ENCODE measurements around the gene DTD1. TPM values are rescaled to one million over a fixed set of nuclear protein-coding genes. Genes with fewer than 3 reads are reported as not detected.

The DTD1 gene
- total and polyA plus RNA-seq, 2 of the 13 experiments (the other 11 are each of a cell fraction or from before 2014, with no cell fraction given), result 41.2 to 79.3 TPM

GRCh38 chr20:18585134-18585533 is 2.7 kb upstream of the DTD1 start:
- Histone ChIP-seq H4K20me1 (ENCODE audit: insufficient read depth, low read length) (no peaks in the 10 kb centered on the region), H3K9ac (ENCODE audit: insufficient read depth, low read depth, low read length) (no peak overlapping the region; the same call in 1 of the 2 replicates), H3K27me3 (ENCODE audit: control insufficient read depth in 1 of 2, insufficient read depth in 2 of 2, low read length in 2 of 2) (no peaks in the 10 kb centered on the region), H3K79me2 (ENCODE audit: insufficient read depth, low read length) (no peaks in the 10 kb centered on the region), H3K4me2 (ENCODE audit: low read depth, low read length) (peak overlapping the region; percentile 3; the same call in 1 of the 2 replicates), H2AFZ (ENCODE audit: low read length) (no peak overlapping the region), H3K4me3 (replicated peaks in 1 of 3; ENCODE audit: insufficient read depth in 1 of 3, low read depth in 2 of 3, low read length in 3 of 3) (no peak overlapping the region), H3K4me1 (ENCODE audit: insufficient read depth, low read length) (peaks cover 39% of the 10 kb centered on the region), H3K27ac (ENCODE audit: extremely low read length, insufficient read depth, low read length) (no peak overlapping the region), H3K36me3 (replicated peaks in 1 of 2; ENCODE audit: control insufficient read depth in 1 of 2, insufficient read depth in 2 of 2, low read length in 2 of 2) (no peaks in the 10 kb centered on the region), H3K9me3 (ENCODE audit: low read length) (no peaks in the 10 kb centered on the region)
- ChIA-PET CTCF (ENCODE audit: low intra/inter-chr PET ratio, low total read pairs) (no interaction called here), POLR2A (interaction anchor here (0.6 to 2.4 kb wide), 18 partner anchors 8 to 1172 kb away, joined by 3 to 45 read pairs (median 6); partner anchors contain the start of genes DZANK1, POLR3F, RBBP9 and SEC23B)
- FAIRE-seq (peak; percentile 26), ATAC-seq (peak; percentile 52), DNase-seq (ENCODE audit: low spot score) (peak; percentile 86)
- in situ Hi-C loops (cut with HindIII; ENCODE audit: extremely low pct_ligation_motif_present, low pct_unique_long_range_greater_than_20kb) (no loop called here), intact Hi-C loops (cut with micrococcal nuclease; ENCODE audit: unreplicated experiment) (loop anchor here (1.0 to 5.0 kb wide), 3 partner anchors 18 to 207 kb away; partner anchors contain the start of genes DZANK1, POLR3F and SMIM26)
- WGBS (ENCODE audit: low lambda C conversion rate), result 40% methylated on average over 2 of the region's 2 CpGs
- no TSS peak for BruUV-seq (replicated peaks)
- peak; percentile 32; the same call in 1 of the 2 replicates for TF ChIP-seq HNF4A (CRISPR knock-in tag; IDR thresholded peaks at IDR 0.05)
- TF ChIP-seq ZNF251 (CRISPR knock-in tag; IDR thresholded peaks at IDR 0.05), result no peak
- peak; percentile 32; the same call in 1 of the 2 replicates for TF ChIP-seq ZNF335 (CRISPR knock-in tag; IDR thresholded peaks at IDR 0.05)
- TF ChIP-seq ZNF34 (CRISPR knock-in tag; IDR thresholded peaks at IDR 0.05; ENCODE audit: borderline replicate concordance), result 0 out of 2 replicates have a peak, but pooled peaks have one; percentile 20
- peak; percentile 36; the same call in 1 of the 2 replicates for TF ChIP-seq NR2C2 (CRISPR knock-in tag; IDR thresholded peaks at IDR 0.05; ENCODE audit: borderline replicate concordance)
- TF ChIP-seq XBP1 (CRISPR knock-in tag; IDR thresholded peaks at IDR 0.05), result no peak
- no peak for TF ChIP-seq SRSF1 (optimal IDR thresholded peaks at IDR 0.05; ENCODE audit: low read depth, low read length)
- TF ChIP-seq NR2F6 (IDR thresholded peaks at IDR 0.05), result no peak
- TF ChIP-seq NR2F6 (CRISPR knock-in tag; IDR thresholded peaks at IDR 0.05), result no peak
- TF ChIP-seq ARID5B (CRISPR knock-in tag; IDR thresholded peaks at IDR 0.05), result peak; percentile 42; the same call in 1 of the 2 replicates
- peak; percentile 94 for TF ChIP-seq CEBPB (IDR thresholded peaks at IDR 0.05; ENCODE audit: borderline replicate concordance, low read depth, low read length)
- TF ChIP-seq GABPA (IDR thresholded peaks at IDR 0.05; ENCODE audit: low read depth, low read length), result no peak
- peak; percentile 59 for TF ChIP-seq GABPA (CRISPR knock-in tag; IDR thresholded peaks at IDR 0.05; ENCODE audit: low read depth)
- TF ChIP-seq FOXP4 (CRISPR knock-in tag; IDR thresholded peaks at IDR 0.05), result no peak
- peak; percentile 82 for TF ChIP-seq HOXA5 (CRISPR knock-in tag; IDR thresholded peaks at IDR 0.05)
- no peak for TF ChIP-seq SOX13 (IDR thresholded peaks at IDR 0.05)
- peak in 1 of 2 experiments; percentile 15; a peak in 1 of 4 replicates for TF ChIP-seq SOX13 (CRISPR knock-in tag; conservative IDR thresholded peaks at IDR 0.05 in 1 of 2, IDR thresholded peaks at IDR 0.05 in 1 of 2)
- TF ChIP-seq ZNF589 (CRISPR knock-in tag; conservative IDR thresholded peaks at IDR 0.05), result no peak
- TF ChIP-seq RNF219 (CRISPR knock-in tag; IDR thresholded peaks at IDR 0.05), result peak; percentile 75; the same call in 1 of the 2 replicates
